HG02852 (cell line): ENCODE measurements around the gene PLCXD3.

Source experiments
- ATAC-seq: cut with Tn5 transposase; IDR thresholded peaks from one replicate; pipeline ENCODE4 v1.9.1; 2021; ENCODE audit warnings: mild to moderate bottlenecking, moderate library complexity; ENCODE audit not compliant: unreplicated experiment

Gene PLCXD3

GRCh38 chr5:41415242-41415641 lies 95.2 kb downstream of the PLCXD3 start:
- ATAC-seq = no peak

GRCh38 chr5:41414598-41414997 lies 95.8 kb downstream of the PLCXD3 start:
- ATAC-seq = no peak

- ATAC-seq = no peak
Measured at GRCh38 chr5:41413074-41413473, 97.3 kb downstream of the PLCXD3 start.

GRCh38 chr5:41412496-41412895 lies 97.9 kb downstream of the PLCXD3 start:
- no peak for ATAC-seq

- ATAC-seq = no peak
Measured at GRCh38 chr5:41410737-41411136, 99.7 kb downstream of the PLCXD3 start.

GRCh38 chr5:41410307-41410706 lies 100.1 kb downstream of the PLCXD3 start:
- ATAC-seq = no peak

- ATAC-seq = no peak
Measured at GRCh38 chr5:41408676-41409443, 101.5 kb downstream of the PLCXD3 start.

GRCh38 chr5:41406936-41407335 lies 103.5 kb downstream of the PLCXD3 start:
- no peak for ATAC-seq

GRCh38 chr5:41406424-41406823 lies 104.0 kb downstream of the PLCXD3 start:
- no peak for ATAC-seq

- no peak for ATAC-seq
Measured at GRCh38 chr5:41404757-41405156, 105.6 kb downstream of the PLCXD3 start.

- ATAC-seq = no peak
Measured at GRCh38 chr5:41403846-41404245, 106.6 kb downstream of the PLCXD3 start.

GRCh38 chr5:41402845-41403244 lies 107.6 kb downstream of the PLCXD3 start:
- ATAC-seq = no peak

GRCh38 chr5:41399839-41400238 lies 110.6 kb downstream of the PLCXD3 start:
- ATAC-seq = no peak

- ATAC-seq = no peak
Measured at GRCh38 chr5:41392016-41392415, 118.4 kb downstream of the PLCXD3 start.

GRCh38 chr5:41374631-41375030 lies 135.8 kb downstream of the PLCXD3 start:
- no peak for ATAC-seq

GRCh38 chr5:41373230-41373629 lies 137.2 kb downstream of the PLCXD3 start:
- ATAC-seq = no peak

- no peak for ATAC-seq
Measured at GRCh38 chr5:41371738-41372137, 138.7 kb downstream of the PLCXD3 start.

GRCh38 chr5:41370482-41370881 lies 139.9 kb downstream of the PLCXD3 start:
- ATAC-seq = no peak

GRCh38 chr5:41369799-41370198 lies 140.6 kb downstream of the PLCXD3 start:
- no peak for ATAC-seq

GRCh38 chr5:41368158-41368557 lies 142.2 kb downstream of the PLCXD3 start:
- no peak for ATAC-seq

GRCh38 chr5:41365369-41365768 lies 145.0 kb downstream of the PLCXD3 start:
- no peak for ATAC-seq

- ATAC-seq = no peak
Measured at GRCh38 chr5:41364346-41364745, 146.1 kb downstream of the PLCXD3 start.
